Thoracic aorta (tissue), 2 donors: ENCODE results near the gene SECISBP2L. TPM values are rescaled to one million over a fixed set of nuclear protein-coding genes. Genes with fewer than 3 reads are reported as not detected.

Experiments
- ATAC-seq: fragments of 150-250 bp; one replicate; pipeline ENCODE4 v1.8.0; 2017; ENCODE audit warnings: low read depth; ENCODE audit not compliant: insufficient number of reproducible peaks, low FRiP score
- DNase-seq: peaks from one replicate; pipeline ENCODE4 v3.0.0-alpha.2; 2020; ENCODE audit warnings: low spot score
- H3K27ac ChIP-seq, 2 donors: fragments of 200-600 bp; sonication (generic); 1 replicate in 1 of 2; 2 replicates in 1 of 2; pipeline ENCODE4 v1.5.1; 2016; ENCODE audit warnings: mild to moderate bottlenecking in 2 of 2, moderate library complexity in 2 of 2
- H3K27me3 ChIP-seq: fragments of 200-600 bp; sonication (generic); replicated peaks from 2 replicates; pipeline ENCODE4 v1.6.0; 2016; ENCODE audit warnings: mild to moderate bottlenecking; ENCODE audit not compliant: insufficient read depth
- H3K36me3 ChIP-seq: fragments of 200-600 bp; sonication (generic); one replicate; pipeline ENCODE4 v1.5.1; 2016
- H3K4me1 ChIP-seq, 2 donors: fragments of 200-600 bp; sonication (generic); 1 replicate in 1 of 2; 2 replicates in 1 of 2; pipeline versions ENCODE4 v1.5.1 to v1.6.0; 2016; ENCODE audit warnings: low read depth in 2 of 2, mild to moderate bottlenecking in 1 of 2; ENCODE audit not compliant: control insufficient read depth in 1 of 2
- H3K4me3 ChIP-seq: fragments of 200-600 bp; sonication (generic); 2 replicates; pipeline ENCODE4 v1.5.1; 2016; ENCODE audit warnings: mild to moderate bottlenecking
- H3K9me3 ChIP-seq: fragments of 200-600 bp; sonication (generic); 2 replicates; pipeline ENCODE4 v1.5.1; 2016
- total RNA-seq, 2 donors: library from RNA; depleted of rRNA; stranded (reverse); fragments of >200 nt; gene quantifications; one replicate each; pipeline versions ENCODE4 v1.1.0 to v1.2.3, GENCODE V29; 2016
- TF ChIP-seq, protein P1 (sequence below): fragments of 200-600 bp; sonication (generic); IDR thresholded peaks from one replicate; pipeline ENCODE4 v1.5.1; 2019; ENCODE audit warnings: antibody characterized with exemption

Gene SECISBP2L
- total RNA-seq, 2 donors from 2014 or later = 34.9 to 55.2 TPM

DNA sequence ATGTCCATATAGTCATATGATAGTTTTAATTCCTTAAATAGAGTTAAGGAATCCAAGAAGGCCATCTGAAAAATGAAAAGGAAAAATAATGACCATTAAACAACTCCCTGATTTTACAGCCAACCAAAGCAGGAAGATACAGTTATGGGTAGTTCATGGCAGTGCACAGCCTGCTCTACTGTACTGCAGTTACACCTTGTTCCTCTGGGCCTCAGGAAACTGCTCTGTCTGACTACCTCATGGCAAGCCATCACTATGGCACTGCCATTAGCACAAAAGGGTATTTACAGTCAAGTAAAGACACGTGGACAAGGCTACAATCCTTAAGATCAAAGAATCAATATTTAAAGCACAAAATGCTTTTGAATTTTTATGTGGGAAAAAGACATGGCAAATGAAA lies 19.5 kb downstream of the SECISBP2L start:
- Histone ChIP-seq H3K36me3 (peaks cover 24% of the 10 kb centered on the region), H3K27ac (no peak overlapping the region), H3K4me1 (no peaks in the 10 kb centered on the region), H3K27me3 (no peaks in the 10 kb centered on the region), H3K9me3 (no peaks in the 10 kb centered on the region), H3K4me3 (no peak overlapping the region)
- DNase-seq = no peak
- no peak for ATAC-seq
- TF ChIP-seq, protein P1, sequence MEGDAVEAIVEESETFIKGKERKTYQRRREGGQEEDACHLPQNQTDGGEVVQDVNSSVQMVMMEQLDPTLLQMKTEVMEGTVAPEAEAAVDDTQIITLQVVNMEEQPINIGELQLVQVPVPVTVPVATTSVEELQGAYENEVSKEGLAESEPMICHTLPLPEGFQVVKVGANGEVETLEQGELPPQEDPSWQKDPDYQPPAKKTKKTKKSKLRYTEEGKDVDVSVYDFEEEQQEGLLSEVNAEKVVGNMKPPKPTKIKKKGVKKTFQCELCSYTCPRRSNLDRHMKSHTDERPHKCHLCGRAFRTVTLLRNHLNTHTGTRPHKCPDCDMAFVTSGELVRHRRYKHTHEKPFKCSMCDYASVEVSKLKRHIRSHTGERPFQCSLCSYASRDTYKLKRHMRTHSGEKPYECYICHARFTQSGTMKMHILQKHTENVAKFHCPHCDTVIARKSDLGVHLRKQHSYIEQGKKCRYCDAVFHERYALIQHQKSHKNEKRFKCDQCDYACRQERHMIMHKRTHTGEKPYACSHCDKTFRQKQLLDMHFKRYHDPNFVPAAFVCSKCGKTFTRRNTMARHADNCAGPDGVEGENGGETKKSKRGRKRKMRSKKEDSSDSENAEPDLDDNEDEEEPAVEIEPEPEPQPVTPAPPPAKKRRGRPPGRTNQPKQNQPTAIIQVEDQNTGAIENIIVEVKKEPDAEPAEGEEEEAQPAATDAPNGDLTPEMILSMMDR = no peak

DNA sequence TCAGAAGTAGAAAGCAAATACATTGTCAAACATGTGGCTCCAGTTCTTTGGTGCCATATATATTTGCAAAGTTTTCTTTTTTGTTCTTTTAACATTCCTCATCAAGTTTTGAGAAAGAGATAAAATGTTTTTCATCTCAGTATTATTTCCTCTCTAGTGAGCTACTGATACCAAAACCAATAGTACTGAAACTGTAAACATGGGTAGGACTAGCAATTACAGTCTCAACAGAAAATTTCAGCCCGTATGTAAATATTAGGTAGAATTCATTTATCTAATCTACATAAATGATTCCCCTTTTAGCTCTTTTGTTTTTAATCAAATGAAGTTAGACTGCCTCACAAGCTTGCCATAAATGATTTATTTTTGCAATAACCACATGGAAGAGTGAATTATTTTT lies 21.4 kb downstream of the SECISBP2L start:
- H3K4me3 ChIP-seq = no peak overlapping the region
- TF ChIP-seq, protein P1 = no peak
- DNase-seq (no peak), ATAC-seq (no peak)
- H3K9me3 ChIP-seq = no peaks in the 10 kb centered on the region
- H3K4me1 ChIP-seq = no peaks in the 10 kb centered on the region
- no peak overlapping the region for H3K27ac ChIP-seq
- peaks cover 19% of the 10 kb centered on the region for H3K36me3 ChIP-seq
- H3K27me3 ChIP-seq = no peaks in the 10 kb centered on the region

DNA sequence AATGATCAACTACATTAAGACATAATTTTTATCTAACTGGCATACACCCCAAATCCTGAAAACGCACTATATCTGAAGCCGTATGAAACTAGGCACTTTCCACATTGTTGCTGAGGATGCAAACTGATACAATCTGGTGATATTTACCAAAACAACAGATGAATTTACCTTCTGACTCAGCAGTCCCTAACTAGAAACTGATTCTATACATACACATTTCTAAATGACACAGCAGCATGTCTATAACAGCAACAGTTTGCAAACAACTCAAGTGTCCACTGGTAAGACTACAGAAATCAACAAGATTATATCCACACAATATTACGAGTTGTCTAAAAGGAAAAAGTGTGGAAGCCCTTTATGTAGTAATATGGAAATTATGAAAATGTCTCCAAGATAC lies 22.9 kb downstream of the SECISBP2L start:
- DNase-seq (no peak), ATAC-seq (no peak)
- no peak overlapping the region for H3K4me3 ChIP-seq
- no peak overlapping the region for H3K27ac ChIP-seq
- no peaks in the 10 kb centered on the region for H3K9me3 ChIP-seq
- peaks cover 13% of the 10 kb centered on the region for H3K36me3 ChIP-seq
- H3K4me1 ChIP-seq = no peaks in the 10 kb centered on the region
- no peaks in the 10 kb centered on the region for H3K27me3 ChIP-seq
- TF ChIP-seq, protein P1 = no peak

DNA sequence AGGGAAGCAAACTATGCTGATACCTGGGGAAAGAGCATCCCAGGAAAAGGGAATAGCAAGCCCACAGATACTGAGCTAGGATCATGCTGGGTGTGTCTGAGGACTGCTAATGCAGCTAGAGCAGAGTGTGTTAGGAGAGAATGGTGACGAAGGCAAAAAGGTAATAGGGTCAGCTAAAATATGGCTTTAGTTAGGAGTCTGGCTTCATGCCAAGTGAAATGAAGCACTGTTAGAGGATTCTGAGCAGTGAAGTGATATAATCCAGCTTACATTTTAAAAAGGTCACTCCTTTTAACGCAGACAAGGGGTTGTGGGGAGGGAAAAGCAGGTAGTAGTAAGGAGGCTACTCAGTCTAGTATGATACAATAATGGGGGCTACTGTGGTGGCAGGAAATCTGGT lies 30.4 kb downstream of the SECISBP2L start:
- no peaks in the 10 kb centered on the region for H3K4me1 ChIP-seq
- no peaks in the 10 kb centered on the region for H3K27me3 ChIP-seq
- TF ChIP-seq, protein P1 = no peak
- no peaks in the 10 kb centered on the region for H3K9me3 ChIP-seq
- no peak for ATAC-seq
- H3K27ac ChIP-seq = no peak overlapping the region
- no peak for DNase-seq
- H3K36me3 ChIP-seq = peaks cover 19% of the 10 kb centered on the region
- H3K4me3 ChIP-seq = no peak overlapping the region

DNA sequence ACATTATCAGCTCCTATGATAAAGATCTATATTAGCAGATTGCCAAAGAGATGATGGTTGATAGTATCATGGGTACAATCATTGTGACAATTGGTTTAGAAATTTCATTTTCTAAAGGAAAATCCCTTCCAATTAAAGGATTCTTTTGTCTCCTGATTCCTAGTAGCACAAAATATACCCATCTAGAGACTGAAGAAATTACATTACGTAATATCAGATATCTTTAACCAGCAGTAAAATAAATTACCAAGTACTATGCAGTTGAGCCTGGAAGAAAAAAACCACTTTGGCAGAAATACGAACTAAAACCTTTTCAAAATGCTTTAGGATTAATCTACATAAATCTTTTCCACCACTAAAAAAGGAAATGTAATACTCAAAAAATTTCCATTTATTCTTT lies 46.9 kb downstream of the SECISBP2L start:
- H3K27me3 ChIP-seq = no peaks in the 10 kb centered on the region
- H3K4me3 ChIP-seq = no peak overlapping the region
- H3K4me1 ChIP-seq = no peaks in the 10 kb centered on the region
- no peaks in the 10 kb centered on the region for H3K9me3 ChIP-seq
- H3K36me3 ChIP-seq = peaks cover 7% of the 10 kb centered on the region
- DNase-seq (no peak), ATAC-seq (no peak)
- H3K27ac ChIP-seq = no peak overlapping the region
- TF ChIP-seq, protein P1 = no peak
